H1 (cell line): Measurements from ENCODE around the gene PTN. TPM values are rescaled to one million over a fixed set of nuclear protein-coding genes. Genes with fewer than 3 reads are reported as not detected.
A peak's percentile ranks its signal among the peaks of the same experiment; 100 is the strongest.

Experiments used
- CTCF ChIA-PET: fragments of 300-600 bp; sonication (Branson Sonifier 250); formaldehyde crosslinking; loops from one replicate; lab custom pipeline; 2021; ENCODE audit not compliant: partially characterized antibody; lab: Charles Lee
- POLR2A ChIA-PET: fragments of 300-600 bp; sonication (Branson Sonifier 250); formaldehyde crosslinking; loops from one replicate; lab custom pipeline; 2021; ENCODE audit warnings: inconsistent platforms; ENCODE audit not compliant: partially characterized antibody; lab: Charles Lee
- DNase-seq, 2 experiments: peaks; one replicate each; pipeline versions ENCODE4 v3.0.0 to v3.0.0-alpha.2; 2010 to 2022; ENCODE audit warnings: low spot score in 2 of 2, low read depth in 1 of 2, mixed read lengths in 1 of 2
- FAIRE-seq: peaks from 2 replicates; lab custom pipeline; 2011; peaks lifted over from hg19 to GRCh38; lab: Jason Lieb, UNC
- H2AFZ ChIP-seq: 2 replicates; pipeline ENCODE4 v1.8.1; 2012; ENCODE audit warnings: low read length, inconsistent platforms
- H2AK5ac ChIP-seq: 2 replicates; pipeline ENCODE4 v1.6.1; 2013; ENCODE audit warnings: low read depth, low read length
- H2BK120ac ChIP-seq: replicated peaks from 2 replicates; pipeline ENCODE3; 2013; ENCODE audit warnings: low read depth, low read length, inconsistent platforms
- H2BK12ac ChIP-seq: 2 replicates; pipeline ENCODE4 v1.6.1; 2013; ENCODE audit warnings: low read depth, low read length
- H2BK15ac ChIP-seq: 2 replicates; pipeline ENCODE4 v1.6.1; 2013; ENCODE audit warnings: low read length
- H2BK20ac ChIP-seq: 2 replicates; pipeline ENCODE4 v1.6.1; 2013; ENCODE audit warnings: low read length
- H2BK5ac ChIP-seq: 2 replicates; pipeline ENCODE4 v1.6.1; 2013; ENCODE audit warnings: low read depth, low read length
- H3K14ac ChIP-seq: 2 replicates; pipeline ENCODE4 v1.6.1; 2013; ENCODE audit warnings: inconsistent platforms; ENCODE audit not compliant: insufficient read length
- H3K18ac ChIP-seq: 2 replicates; pipeline ENCODE4 v1.6.1; 2013; ENCODE audit warnings: low read length; ENCODE audit errors: extremely low read depth
- H3K23ac ChIP-seq: 2 replicates; pipeline ENCODE4 v1.6.1; 2013; ENCODE audit warnings: inconsistent platforms; ENCODE audit not compliant: insufficient read length
- H3K23me2 ChIP-seq: 2 replicates; pipeline ENCODE4 v1.6.1; 2013; ENCODE audit warnings: low read depth, low read length
- H3K27ac ChIP-seq: 2 replicates; pipeline ENCODE4 v1.6.1; 2011; ENCODE audit warnings: low read depth, low read length, inconsistent platforms
- H3K27me3 ChIP-seq, 4 experiments: replicated peaks in 1 of 4; 1 replicate in 1 of 4; 2 replicates in 3 of 4; pipeline versions ENCODE4 v1.6.1 to v1.8.1; 2011 to 2013; ENCODE audit warnings: low read length in 3 of 4, mild to moderate bottlenecking in 3 of 4, inconsistent platforms in 2 of 4, mixed read lengths in 2 of 4, moderate library complexity in 1 of 4; ENCODE audit not compliant: control insufficient read depth in 3 of 4, insufficient read depth in 3 of 4; ENCODE audit errors: extremely low read depth in 1 of 4
- H3K36me3 ChIP-seq, 4 experiments: 2 replicates each; pipeline versions ENCODE4 v1.6.1 to v1.8.1; 2011 to 2013; ENCODE audit warnings: mild to moderate bottlenecking in 4 of 4, low read length in 3 of 4, moderate library complexity in 2 of 4, control low read depth in 1 of 4, inconsistent platforms in 1 of 4; ENCODE audit not compliant: insufficient read depth in 4 of 4, control insufficient read depth in 2 of 4
- H3K4ac ChIP-seq: replicated peaks from 2 replicates; pipeline ENCODE3; 2013; ENCODE audit warnings: low read length, low read depth, mixed read lengths, inconsistent platforms; ENCODE audit not compliant: insufficient read length
- H3K4me1 ChIP-seq, 4 experiments: replicated peaks in 1 of 4; 1 replicate in 1 of 4; 2 replicates in 3 of 4; pipeline versions ENCODE4 v1.6.1 to v1.8.1; 2011 to 2013; ENCODE audit warnings: low read length in 3 of 4, inconsistent platforms in 2 of 4, mixed read lengths in 1 of 4; ENCODE audit not compliant: insufficient read depth in 4 of 4, control insufficient read depth in 3 of 4
- H3K4me2 ChIP-seq, 2 experiments: 2 replicates each; pipeline versions ENCODE4 v1.6.1 to v1.8.1; 2011 to 2013; ENCODE audit warnings: low read depth in 2 of 2, low read length in 2 of 2, control low read depth in 1 of 2, inconsistent platforms in 1 of 2, mild to moderate bottlenecking in 1 of 2; ENCODE audit not compliant: insufficient read depth in 1 of 2
- H3K4me3 ChIP-seq, 4 experiments: fragments of 200-600, 300-600 bp in 1 of 4; sonication (generic), shearing (Covaris generic), sonication (Bioruptor Twin) in 1 of 4; 2 replicates each; pipeline versions ENCODE4 v1.5.1 to v1.8.1; 2011 to 2016; ENCODE audit warnings: low read length in 4 of 4, low read depth in 3 of 4, control low read depth in 2 of 4, inconsistent platforms in 2 of 4, mild to moderate bottlenecking in 2 of 4, mixed read lengths in 1 of 4, moderate library complexity in 1 of 4; ENCODE audit not compliant: insufficient read depth in 2 of 4; ENCODE audit errors: extremely low read depth in 1 of 4
- H3K56ac ChIP-seq: replicated peaks from 2 replicates; pipeline ENCODE3; 2013; ENCODE audit warnings: low read depth, mild to moderate bottlenecking, mixed read lengths, low read length, inconsistent platforms; ENCODE audit not compliant: insufficient read length
- H3K79me1 ChIP-seq: 2 replicates; pipeline ENCODE4 v1.6.1; 2013; ENCODE audit warnings: low read depth, low read length, control low read depth
- H3K79me2 ChIP-seq, 2 experiments: 2 replicates each; pipeline versions ENCODE4 v1.6.1 to v1.8.1; 2012 to 2013; ENCODE audit warnings: low read length in 2 of 2, mild to moderate bottlenecking in 2 of 2, inconsistent platforms in 1 of 2; ENCODE audit not compliant: insufficient read depth in 2 of 2, control insufficient read depth in 1 of 2
- H3K9ac ChIP-seq, 4 experiments: replicated peaks in 1 of 4; 1 replicate in 1 of 4; 2 replicates in 3 of 4; pipeline versions ENCODE4 v1.6.1 to v1.8.1; 2011 to 2013; ENCODE audit warnings: low read depth in 3 of 4, low read length in 3 of 4, control low read depth in 2 of 4, mild to moderate bottlenecking in 2 of 4, moderate library complexity in 2 of 4, inconsistent platforms in 1 of 4; ENCODE audit errors: extremely low read depth in 1 of 4
- H3K9me3 ChIP-seq, 2 experiments: 2 replicates each; pipeline versions ENCODE4 v1.6.1 to v1.8.1; 2012 to 2013; ENCODE audit warnings: mild to moderate bottlenecking in 2 of 2, moderate library complexity in 2 of 2, control low read depth in 1 of 2, inconsistent platforms in 1 of 2, low read depth in 1 of 2, low read length in 1 of 2, mixed read lengths in 1 of 2; ENCODE audit not compliant: insufficient read depth in 2 of 2
- H4K20me1 ChIP-seq, 2 experiments: replicated peaks in 1 of 2; 2 replicates each; pipeline versions ENCODE3 to v1.8.1; 2011 to 2013; ENCODE audit warnings: inconsistent platforms in 2 of 2, low read length in 2 of 2, mild to moderate bottlenecking in 1 of 2; ENCODE audit not compliant: insufficient read depth in 2 of 2, control insufficient read depth in 1 of 2
- H4K5ac ChIP-seq: 2 replicates; pipeline ENCODE4 v1.6.1; 2013; ENCODE audit warnings: low read length, low read depth, mixed read lengths, inconsistent platforms; ENCODE audit not compliant: insufficient read length
- H4K8ac ChIP-seq: 2 replicates; pipeline ENCODE4 v1.8.0; 2013; ENCODE audit warnings: mild to moderate bottlenecking, moderate library complexity, low read length, inconsistent platforms; ENCODE audit not compliant: insufficient read depth; ENCODE audit errors: extremely low read depth
- H4K91ac ChIP-seq: replicated peaks from 2 replicates; pipeline ENCODE3; 2013; ENCODE audit warnings: low read length, mixed read lengths, inconsistent platforms; ENCODE audit not compliant: insufficient read length
- CHD2 ChIP-seq: IDR thresholded peaks from 2 replicates; pipeline ENCODE4 v1.6.1; 2012; ENCODE audit warnings: low read length, improper control_type of control experiment
- SRF ChIP-seq: IDR thresholded peaks from 2 replicates; pipeline ENCODE4 v1.6.1; 2011; ENCODE audit warnings: mild to moderate bottlenecking, low read depth, low read length, moderate library complexity
- YY1 ChIP-seq: IDR thresholded peaks from 2 replicates; pipeline ENCODE4 v1.6.1; 2011; ENCODE audit warnings: low read depth, mild to moderate bottlenecking, low read length
- WGBS, 2 experiments: shearing (Covaris generic) in 1 of 2; methylation state at CpG; one replicate each; pipeline versions ENCODE4 v1.1.6 to v1.1.7; 2013 to 2015; ENCODE audit warnings: low lambda C conversion rate in 2 of 2, mixed read lengths in 2 of 2, inconsistent platforms in 1 of 2, low coverage in 1 of 2, missing lambda C conversion rate in 1 of 2; ENCODE audit not compliant: insufficient replicate concordance in 2 of 2, insufficient coverage in 1 of 2, insufficient read length in 1 of 2; ENCODE audit errors: extremely low coverage in 1 of 2, missing lambda C conversion rate in 1 of 2; 5-methylcytosine and 5-hydroxymethylcytosine counted together
- polyA plus RNA-seq, 7 experiments: library from polyadenylated mRNA; depleted of rRNA in 3 of 7; stranded (reverse) in 5 of 7; unstranded in 2 of 7; fragments of >200 nt in 5 of 7; fragments of 200-250 nt in 2 of 7; gene quantifications; 1 replicate in 5 of 7; 2 replicates in 1 of 7; 4 replicates in 1 of 7; pipeline versions ENCODE4 v1.2.1 to v1.2.3, GENCODE V29; 2011 to 2013; ENCODE audit warnings: missing spikeins in 2 of 7, mixed read lengths in 2 of 7
- total RNA-seq: library from RNA; stranded (reverse); fragmentation: NEBNext Ultra II Directional; extraction: Animal tissue kit (Norgen Biotek cat#: 25700); gene quantifications from 2 replicates; pipeline ENCODE4 v1.2.1, GENCODE V29; 2021

PTN gene
- total and polyA plus RNA-seq, 2 of the 8 experiments (the other 6 are each of a cell fraction or from before 2014, with no cell fraction given): 23.1 to 27.8 TPM

GRCh38 chr7:137345799-137346449 is 2.4 kb upstream of the PTN start:
- no peaks in the 10 kb centered on the region for H3K9me3 ChIP-seq
- DNase-seq: no peak
- POLR2A ChIA-PET: no interaction called here
- no peak overlapping the region for H3K4me2 ChIP-seq
- H4K8ac ChIP-seq: no peak overlapping the region
- no peaks in the 10 kb centered on the region; a peak in 1 of 4 replicates for H3K79me2 ChIP-seq
- no peak for FAIRE-seq
- TF ChIP-seq SRF (peak; percentile 85), CHD2 (no peak), YY1 (0 out of 2 replicates have a peak, but pooled peaks have one; percentile 51)
- no peak overlapping the region for H2BK20ac ChIP-seq
- no peak overlapping the region for H4K5ac ChIP-seq
- no peak overlapping the region for H2BK15ac ChIP-seq
- H2BK120ac ChIP-seq: no peak overlapping the region
- H3K79me1 ChIP-seq: no peaks in the 10 kb centered on the region
- no peak overlapping the region for H3K14ac ChIP-seq
- no peak overlapping the region for H2BK5ac ChIP-seq
- H3K27ac ChIP-seq: no peak overlapping the region
- H4K20me1 ChIP-seq: no peaks in the 10 kb centered on the region
- peaks cover 0 to 8% (median 5%) of the 10 kb centered on the region in 4 experiments; a peak in 5 of 7 replicates for H3K4me1 ChIP-seq
- no peak overlapping the region for H2AK5ac ChIP-seq
- H3K9ac ChIP-seq: no peak overlapping the region
- no peaks in the 10 kb centered on the region for H3K36me3 ChIP-seq
- no peak overlapping the region for H4K91ac ChIP-seq
- WGBS, 2 experiments: 87% methylated on average over 6 of the region's 6 CpGs; no CpG with 5 or more reads in 1 of the 2 experiments
- no peak overlapping the region for H3K23ac ChIP-seq
- no peak overlapping the region for H3K4me3 ChIP-seq
- no peak overlapping the region for H3K56ac ChIP-seq
- no peak overlapping the region for H2BK12ac ChIP-seq
- no peak overlapping the region for H3K4ac ChIP-seq
- H2AFZ ChIP-seq: 0 out of 2 replicates have a peak overlapping the region, but pooled peaks have one; percentile 28
- peaks cover 9% of the 10 kb centered on the region for H3K23me2 ChIP-seq
- H3K27me3 ChIP-seq: no peaks in the 10 kb centered on the region; a peak in 1 of 7 replicates
- CTCF ChIA-PET: interaction anchor here (0.6 to 3.6 kb wide), 6 partner anchors 58 to 1680 kb away, joined by 3 to 11 read pairs (median 4); no protein-coding TSS in a partner anchor
- H3K18ac ChIP-seq: no peak overlapping the region
